Measurements from ENCODE around the gene NRF1. TPM values are rescaled to one million over a fixed set of nuclear protein-coding genes. Genes with fewer than 3 reads are reported as not detected.

NRF1 gene
- total and polyA plus RNA-seq, 4 donors = 6.9 to 33.3 (median 14.8) TPM

GRCh38 chr7:129757991-129758390, 146.5 kb downstream of the NRF1 start:
- DNase-seq = no peak
- WGBS, 2 donors = 96% methylated on average over 5 of the region's 5 CpGs
- Histone ChIP-seq H3K27ac (ENCODE audit: low read depth in 1 of 2, low read length in 1 of 2) (no peak overlapping the region), H3K9me3 (ENCODE audit: control insufficient read depth in 4 of 4, insufficient read depth in 3 of 4, low read length in 3 of 4) (no peaks in the 10 kb centered on the region), H3K4me1 (ENCODE audit: control insufficient read depth in 5 of 5, insufficient read depth in 5 of 5, low read length in 5 of 5) (no peaks in the 10 kb centered on the region), H3K27me3 (ENCODE audit: control insufficient read depth in 3 of 3, insufficient read depth in 3 of 3, low read length in 2 of 3) (no peaks in the 10 kb centered on the region), H3K4me3 (no peak overlapping the region), H3K9ac (ENCODE audit: insufficient read depth in 1 of 2, low read length in 2 of 2) (no peak overlapping the region), H3K36me3 (ENCODE audit: control insufficient read depth in 4 of 4, insufficient read depth in 4 of 4, low read length in 4 of 4) (peaks cover 3 to 15% (median 8%) of the 10 kb centered on the region in 4 donors)
- no peak for ATAC-seq (ENCODE audit: insufficient read depth, low FRiP score)
- no peak for TF ChIP-seq CTCF (IDR thresholded peaks at IDR 0.05; ENCODE audit: control extremely low read depth, extremely low read depth)

- no peak overlapping the region for H3K9ac ChIP-seq (ENCODE audit: insufficient read depth in 1 of 2, low read length in 2 of 2)
- no peaks in the 10 kb centered on the region for H3K4me1 ChIP-seq (ENCODE audit: control insufficient read depth in 5 of 5, insufficient read depth in 5 of 5, low read length in 5 of 5)
- no peak overlapping the region for H3K27ac ChIP-seq (ENCODE audit: low read depth in 1 of 2, low read length in 1 of 2)
- H3K27me3 ChIP-seq (ENCODE audit: control insufficient read depth in 3 of 3, insufficient read depth in 3 of 3, low read length in 2 of 3) = no peaks in the 10 kb centered on the region
- 89 to 94% methylated on average over 52 of the region's 52 CpGs for WGBS, 2 donors
- no peaks in the 10 kb centered on the region for H3K36me3 ChIP-seq (ENCODE audit: control insufficient read depth in 4 of 4, insufficient read depth in 4 of 4, low read length in 4 of 4)
- no peak for ATAC-seq (ENCODE audit: insufficient read depth, low FRiP score)
- no peak for DNase-seq
- no peaks in the 10 kb centered on the region for H3K9me3 ChIP-seq (ENCODE audit: control insufficient read depth in 4 of 4, insufficient read depth in 3 of 4, low read length in 3 of 4)
- no peak overlapping the region for H3K4me3 ChIP-seq
- no peak for TF ChIP-seq CTCF (IDR thresholded peaks at IDR 0.05; ENCODE audit: control extremely low read depth, extremely low read depth)
These were observed 151.0 kb downstream of the NRF1 start for GRCh38 chr7:129762387-129762969.

GRCh38 chr7:129764247-129765084, 152.9 kb downstream of the NRF1 start:
- Histone ChIP-seq H3K9me3 (ENCODE audit: control insufficient read depth in 4 of 4, insufficient read depth in 3 of 4, low read length in 3 of 4) (no peaks in the 10 kb centered on the region), H3K27ac (ENCODE audit: low read depth in 1 of 2, low read length in 1 of 2) (no peak overlapping the region), H3K4me3 (no peak overlapping the region), H3K9ac (ENCODE audit: insufficient read depth in 1 of 2, low read length in 2 of 2) (no peak overlapping the region), H3K4me1 (ENCODE audit: control insufficient read depth in 5 of 5, insufficient read depth in 5 of 5, low read length in 5 of 5) (no peaks in the 10 kb centered on the region), H3K27me3 (ENCODE audit: control insufficient read depth in 3 of 3, insufficient read depth in 3 of 3, low read length in 2 of 3) (no peaks in the 10 kb centered on the region), H3K36me3 (ENCODE audit: control insufficient read depth in 4 of 4, insufficient read depth in 4 of 4, low read length in 4 of 4) (no peaks in the 10 kb centered on the region)
- ATAC-seq (ENCODE audit: insufficient read depth, low FRiP score) (no peak), DNase-seq (no peak)
- TF ChIP-seq CTCF (IDR thresholded peaks at IDR 0.05; ENCODE audit: control extremely low read depth, extremely low read depth) = no peak
- 80 to 83% methylated on average over 7 of the region's 7 CpGs for WGBS, 2 donors

Measured in lung (tissue), 12 donors.